Mesenchymal stem cell (in vitro differentiated cells and primary cell): ENCODE data around the gene TRAF2.

Experiments
- DNase-seq: peaks from one replicate; pipeline ENCODE4 v3.0.0-alpha.2; 2013
- H2AFZ ChIP-seq: one replicate; pipeline ENCODE4 v1.6.1; 2013; ENCODE audit warnings: low read depth, mild to moderate bottlenecking, control low read depth, inconsistent platforms, low read length, moderate library complexity
- H2AK5ac ChIP-seq: 2 replicates; pipeline ENCODE4 v1.6.1; 2013; ENCODE audit warnings: low read length, moderate library complexity, mild to moderate bottlenecking, inconsistent platforms; ENCODE audit not compliant: severe bottlenecking
- H2BK120ac ChIP-seq: one replicate; pipeline ENCODE4 v1.6.1; 2013; ENCODE audit warnings: low read depth, mild to moderate bottlenecking, inconsistent platforms, low read length, moderate library complexity
- H2BK12ac ChIP-seq, 2 experiments: one replicate each; pipeline ENCODE4 v1.6.1; 2013; ENCODE audit warnings: inconsistent platforms in 2 of 2, low read length in 2 of 2, mild to moderate bottlenecking in 2 of 2, moderate library complexity in 2 of 2, control low read depth in 1 of 2
- H2BK15ac ChIP-seq: one replicate; pipeline ENCODE4 v1.6.1; 2013; ENCODE audit warnings: mild to moderate bottlenecking, low read depth, inconsistent platforms; ENCODE audit not compliant: poor library complexity, severe bottlenecking
- H2BK5ac ChIP-seq: 2 replicates; pipeline ENCODE4 v1.6.1; 2013; ENCODE audit warnings: low read depth, mild to moderate bottlenecking, low read length, control low read depth, inconsistent platforms; ENCODE audit not compliant: poor library complexity, severe bottlenecking
- H3K14ac ChIP-seq, 2 experiments: one replicate each; pipeline ENCODE4 v1.6.1; 2013; ENCODE audit warnings: inconsistent platforms in 2 of 2, low read length in 2 of 2, control low read depth in 1 of 2, mild to moderate bottlenecking in 1 of 2, moderate library complexity in 1 of 2
- H3K18ac ChIP-seq, 2 experiments: one replicate each; pipeline ENCODE4 v1.6.1; 2013; ENCODE audit warnings: inconsistent platforms in 2 of 2, low read length in 2 of 2, control low read depth in 1 of 2, low read depth in 1 of 2, mild to moderate bottlenecking in 1 of 2
- H3K23ac ChIP-seq, 2 experiments: one replicate each; pipeline ENCODE4 v1.6.1; 2013; ENCODE audit warnings: inconsistent platforms in 2 of 2, low read length in 2 of 2, mild to moderate bottlenecking in 2 of 2, moderate library complexity in 2 of 2, control low read depth in 1 of 2
- H3K27ac ChIP-seq: 2 replicates; pipeline ENCODE4 v1.5.1; 2013; ENCODE audit warnings: mild to moderate bottlenecking, moderate library complexity, low read length, control low read depth, inconsistent platforms; ENCODE audit not compliant: poor library complexity, severe bottlenecking
- H3K27me3 ChIP-seq, 2 experiments: 2 replicates each; pipeline versions ENCODE4 v1.6.1 to v1.7.0; 2013; ENCODE audit warnings: low read length in 2 of 2, mild to moderate bottlenecking in 2 of 2, moderate library complexity in 2 of 2, control low read depth in 1 of 2, inconsistent platforms in 1 of 2; ENCODE audit not compliant: control insufficient read depth in 1 of 2, insufficient read depth in 1 of 2
- H3K36me3 ChIP-seq, 2 experiments: 2 replicates each; pipeline versions ENCODE4 v1.6.1 to v1.7.0; 2013; ENCODE audit warnings: low read length in 2 of 2, control low read depth in 1 of 2, inconsistent platforms in 1 of 2, low read depth in 1 of 2, mild to moderate bottlenecking in 1 of 2; ENCODE audit not compliant: insufficient read depth in 2 of 2, control insufficient read depth in 1 of 2
- H3K4ac ChIP-seq, 2 experiments: one replicate each; pipeline ENCODE4 v1.6.1; 2013; ENCODE audit warnings: inconsistent platforms in 2 of 2, low read length in 2 of 2, mild to moderate bottlenecking in 2 of 2, moderate library complexity in 2 of 2, control low read depth in 1 of 2, low read depth in 1 of 2
- H3K4me1 ChIP-seq: 2 replicates; pipeline ENCODE4 v1.6.1; 2013; ENCODE audit warnings: low read depth, low read length, control low read depth; ENCODE audit not compliant: control insufficient read depth, insufficient read depth
- H3K4me2 ChIP-seq: 2 replicates; pipeline ENCODE4 v1.6.1; 2013; ENCODE audit warnings: low read length, mild to moderate bottlenecking, inconsistent platforms; ENCODE audit not compliant: poor library complexity, severe bottlenecking
- H3K4me3 ChIP-seq, 2 experiments: 2 replicates each; pipeline versions ENCODE4 v1.5.1 to v1.7.0; 2013; ENCODE audit warnings: low read length in 2 of 2, mild to moderate bottlenecking in 2 of 2, control low read depth in 1 of 2, low read depth in 1 of 2; ENCODE audit not compliant: insufficient read depth in 1 of 2
- H3K79me1 ChIP-seq: replicated peaks from 2 replicates; pipeline ENCODE4 v1.6.1; 2013; ENCODE audit warnings: mild to moderate bottlenecking, control low read depth, low read length, inconsistent platforms; ENCODE audit not compliant: poor library complexity, severe bottlenecking
- H3K9ac ChIP-seq: 2 replicates; pipeline ENCODE4 v1.7.0; 2013; ENCODE audit warnings: mild to moderate bottlenecking, low read length, moderate library complexity
- H3K9me3 ChIP-seq: 2 replicates; pipeline ENCODE4 v1.7.0; 2013; ENCODE audit warnings: mild to moderate bottlenecking, low read length; ENCODE audit not compliant: control insufficient read depth
- H4K8ac ChIP-seq: one replicate; pipeline ENCODE4 v1.6.1; 2013; ENCODE audit warnings: inconsistent platforms, mild to moderate bottlenecking, low read length, moderate library complexity
- H4K91ac ChIP-seq: one replicate; pipeline ENCODE4 v1.6.1; 2013; ENCODE audit warnings: mild to moderate bottlenecking, low read length, inconsistent platforms
- WGBS: methylation state at CpG from one replicate; pipeline ENCODE4 v1.1.7; 2013; ENCODE audit warnings: mixed read lengths; 5-methylcytosine and 5-hydroxymethylcytosine counted together

TRAF2 gene

DNA sequence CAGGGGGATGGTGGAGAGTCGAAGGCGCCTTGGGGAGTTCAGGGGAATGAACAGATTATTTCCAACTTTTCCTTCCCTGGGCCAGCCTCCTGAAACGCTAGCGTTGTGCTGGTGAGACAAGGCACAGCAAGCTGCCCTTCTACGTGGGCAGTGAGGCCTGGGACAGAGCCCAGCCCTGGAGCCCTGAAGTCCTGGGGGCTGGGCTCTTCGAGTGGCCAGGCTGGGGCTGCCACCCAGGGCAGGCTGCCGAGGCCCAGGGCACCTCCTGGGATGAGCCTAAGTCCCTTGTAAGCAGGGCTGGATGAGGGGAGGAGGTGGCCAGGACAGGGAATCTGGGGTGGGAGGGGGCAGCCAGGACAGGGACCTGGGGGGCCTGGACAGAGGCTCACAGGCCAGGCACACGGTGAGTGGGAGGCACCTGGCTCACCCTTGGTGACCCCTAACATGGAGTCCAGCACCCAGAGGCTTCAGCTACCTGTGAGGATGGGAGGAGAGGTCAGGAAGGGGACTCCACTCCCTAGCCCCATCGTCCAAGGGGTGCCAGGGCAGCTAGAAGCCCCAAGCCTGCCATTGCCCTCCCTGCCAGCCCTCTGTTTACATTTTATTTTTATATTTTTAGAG lies 64.5 kb downstream of the TRAF2 start:
- no peak overlapping the region for H3K9ac ChIP-seq
- DNase-seq: no peak
- H2AFZ ChIP-seq: peak overlapping the region; percentile 30
- H3K27ac ChIP-seq: no peak overlapping the region
- H2BK120ac ChIP-seq: no peak overlapping the region
- no peak overlapping the region for H2AK5ac ChIP-seq
- H4K8ac ChIP-seq: peak overlapping the region; percentile 47
- H3K4ac ChIP-seq: peak overlapping the region in 1 of 2 experiments; percentile 7
- H3K36me3 ChIP-seq: no peaks in the 10 kb centered on the region
- H3K79me1 ChIP-seq: no peaks in the 10 kb centered on the region
- no peak overlapping the region for H2BK12ac ChIP-seq
- H3K4me2 ChIP-seq: peak overlapping the region; percentile 60
- H3K23ac ChIP-seq: no peak overlapping the region
- no peak overlapping the region for H3K4me3 ChIP-seq
- peaks cover 0 to 16% of the 10 kb centered on the region in 2 experiments for H3K27me3 ChIP-seq
- no peak overlapping the region for H4K91ac ChIP-seq
- peaks cover 25% of the 10 kb centered on the region for H3K4me1 ChIP-seq
- H2BK5ac ChIP-seq: no peak overlapping the region
- H3K9me3 ChIP-seq: no peaks in the 10 kb centered on the region
- H3K14ac ChIP-seq: no peak overlapping the region
- H2BK15ac ChIP-seq: no peak overlapping the region
- no peak overlapping the region for H3K18ac ChIP-seq
- WGBS: 81% methylated on average over 8 of the region's 9 CpGs

DNA sequence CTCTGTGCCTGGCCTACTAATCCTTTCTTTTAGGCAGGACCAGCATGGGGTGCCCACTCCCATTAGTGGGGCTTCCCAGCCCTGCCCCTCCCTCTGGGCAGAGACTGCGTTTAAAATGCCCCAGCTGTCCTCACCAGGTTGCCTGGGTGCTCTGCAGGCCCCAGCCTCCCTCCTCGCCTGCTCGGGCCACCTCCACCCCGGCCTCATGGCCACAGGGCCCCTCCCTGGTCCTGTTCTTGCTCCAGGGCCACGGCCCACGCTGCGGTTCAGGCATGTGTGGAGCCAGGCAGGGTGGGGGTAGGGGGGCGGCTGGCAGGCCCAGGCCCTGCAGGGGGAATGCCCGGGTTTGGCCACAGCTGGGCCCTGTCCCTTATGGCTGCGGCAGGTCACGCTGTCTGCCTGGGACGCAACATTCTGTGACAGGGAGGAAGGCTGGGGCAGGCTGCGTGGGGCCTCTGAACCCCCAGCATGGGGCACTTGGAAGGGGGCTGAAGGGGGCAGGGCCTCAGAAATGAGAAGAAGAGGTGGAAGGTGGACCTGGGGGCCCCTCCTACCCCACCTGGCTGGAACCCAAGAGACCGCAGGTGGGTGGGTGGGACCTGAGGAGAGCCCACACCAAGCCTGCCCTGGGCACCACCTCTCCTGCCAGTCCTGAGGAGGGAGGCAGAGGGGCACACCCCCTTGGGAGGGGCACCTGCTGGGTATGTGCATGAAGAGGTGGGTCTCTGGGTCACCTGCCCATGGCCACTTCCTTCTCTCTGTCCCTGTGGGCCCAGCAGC lies 65.4 kb downstream of the TRAF2 start, which contains the start of gene LCN12:
LCN12 (plus strand) TSS at position 733 of the 780 bp plus-strand sequence. CDS start 55 bp downstream, outside the sequence.
- no peak within 1 kb of the TSS for H3K4me3 ChIP-seq
- H2BK5ac ChIP-seq: no peak within 1 kb of the TSS
- no peak within 1 kb of the TSS for H3K23ac ChIP-seq
- H3K27ac ChIP-seq: no peak within 1 kb of the TSS
- no peak within 1 kb of the TSS for H2BK120ac ChIP-seq
- no peak within 1 kb of the TSS for H2BK15ac ChIP-seq
- H3K36me3 ChIP-seq: no peaks in the 10 kb centered on the region
- H3K4me2 ChIP-seq: no peak within 1 kb of the TSS
- H3K4ac ChIP-seq: no peak within 1 kb of the TSS
- H3K9ac ChIP-seq: no peak within 1 kb of the TSS
- peaks cover 25% of the 10 kb centered on the region for H3K4me1 ChIP-seq
- no peak within 1 kb of the TSS for H4K8ac ChIP-seq
- H2AK5ac ChIP-seq: no peak within 1 kb of the TSS
- DNase-seq: no peak
- no peak within 1 kb of the TSS for H4K91ac ChIP-seq
- H3K9me3 ChIP-seq: peaks cover 3% of the 10 kb centered on the region
- no peak within 1 kb of the TSS for H2BK12ac ChIP-seq
- WGBS: 96% methylated on average over 13 of the region's 14 CpGs
- peaks cover 0 to 16% of the 10 kb centered on the region in 2 experiments for H3K27me3 ChIP-seq
- H3K79me1 ChIP-seq: no peaks in the 10 kb centered on the region
- no peak within 1 kb of the TSS for H3K14ac ChIP-seq
- H2AFZ ChIP-seq: no peak within 1 kb of the TSS
- H3K18ac ChIP-seq: no peak within 1 kb of the TSS

DNA sequence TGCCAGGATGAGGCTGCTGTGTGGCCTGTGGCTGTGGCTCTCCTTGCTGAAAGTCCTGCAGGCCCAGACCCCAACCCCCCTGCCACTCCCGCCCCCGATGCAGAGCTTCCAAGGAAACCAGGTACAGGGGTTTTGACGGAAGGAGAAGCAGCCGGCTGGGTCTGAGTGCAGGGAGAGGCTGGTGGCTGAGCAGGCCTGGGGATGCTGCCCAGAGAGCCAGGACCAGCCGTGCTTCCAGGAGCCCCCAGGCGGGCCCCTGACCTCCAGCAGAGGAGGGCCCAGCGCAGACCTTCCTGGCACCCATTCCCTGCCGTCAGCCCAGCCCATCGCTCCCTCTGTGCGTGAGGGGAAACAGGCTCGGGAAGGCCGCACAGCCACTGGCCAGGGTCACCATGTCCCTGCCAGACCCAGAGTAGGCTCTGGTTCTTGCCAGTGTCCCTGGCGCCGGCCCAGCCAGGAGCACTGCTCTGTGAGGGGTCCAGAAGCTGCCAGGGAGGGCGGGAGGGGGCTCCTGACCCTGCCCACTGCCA lies 66.1 kb downstream of the TRAF2 start:
- 83% methylated on average over 15 of the region's 15 CpGs for WGBS
- Histone ChIP-seq H3K4ac (no peak overlapping the region), H3K27ac (no peak overlapping the region), H4K8ac (no peak overlapping the region), H3K27me3 (peaks cover 0 to 16% of the 10 kb centered on the region in 2 experiments), H3K4me3 (no peak overlapping the region), H2BK12ac (no peak overlapping the region), H3K9ac (no peak overlapping the region), H3K36me3 (no peaks in the 10 kb centered on the region), H4K91ac (no peak overlapping the region), H3K23ac (no peak overlapping the region), H3K4me1 (peaks cover 25% of the 10 kb centered on the region), H3K14ac (no peak overlapping the region), H2AFZ (no peak overlapping the region), H2BK5ac (no peak overlapping the region), H3K18ac (no peak overlapping the region), H2BK15ac (no peak overlapping the region), H3K9me3 (peaks cover 3% of the 10 kb centered on the region), H2AK5ac (no peak overlapping the region), H3K4me2 (no peak overlapping the region), H2BK120ac (no peak overlapping the region), H3K79me1 (no peaks in the 10 kb centered on the region)
- no peak for DNase-seq
